Endodermal cell (in vitro differentiated cells): ENCODE data around the gene YPEL4. TPM values are rescaled to one million over a fixed set of nuclear protein-coding genes. Genes with fewer than 3 reads are reported as not detected.

ENCODE experiments used
- DNase-seq: peaks from one replicate; pipeline ENCODE4 v3.0.0-alpha.2; 2017
- H3K27ac ChIP-seq: 2 replicates; pipeline ENCODE4 v1.5.1; 2013; ENCODE audit warnings: mild to moderate bottlenecking, low read depth, low read length, moderate library complexity
- H3K27me3 ChIP-seq: 2 replicates; pipeline ENCODE4 v1.6.1; 2013; ENCODE audit warnings: mild to moderate bottlenecking, low read length, moderate library complexity; ENCODE audit not compliant: insufficient read depth, control insufficient read depth, poor library complexity, severe bottlenecking
- H3K36me3 ChIP-seq: 2 replicates; pipeline ENCODE4 v1.7.0; 2013; ENCODE audit warnings: mild to moderate bottlenecking, low read length, moderate library complexity; ENCODE audit not compliant: control insufficient read depth, insufficient read depth
- H3K4me1 ChIP-seq: one replicate; pipeline ENCODE4 v1.7.0; 2013; ENCODE audit warnings: low read length; ENCODE audit not compliant: control insufficient read depth, insufficient read depth
- H3K4me3 ChIP-seq: 2 replicates; pipeline ENCODE4 v1.5.1; 2013; ENCODE audit warnings: mild to moderate bottlenecking, low read length, moderate library complexity
- H3K9ac ChIP-seq: 2 replicates; pipeline ENCODE4 v1.6.1; 2013; ENCODE audit warnings: mild to moderate bottlenecking, low read length, moderate library complexity; ENCODE audit not compliant: poor library complexity, severe bottlenecking; ENCODE audit errors: extremely low read depth
- H3K9me3 ChIP-seq: 2 replicates; pipeline ENCODE4 v1.6.1; 2013; ENCODE audit warnings: mild to moderate bottlenecking, low read length, moderate library complexity; ENCODE audit not compliant: control insufficient read depth
- H3K27ac Mint-ChIP-seq: 2 replicates; pipeline ENCODE4 v1.8.0; 2020; ENCODE audit warnings: mixed read lengths
- H3K27me3 Mint-ChIP-seq: 2 replicates; pipeline ENCODE4 v1.8.0; 2021; ENCODE audit warnings: mild to moderate bottlenecking, mixed read lengths; ENCODE audit not compliant: insufficient read depth
- H3K36me3 Mint-ChIP-seq: 2 replicates; pipeline ENCODE4 v1.8.0; 2020; ENCODE audit warnings: low read depth, mixed read lengths
- H3K4me1 Mint-ChIP-seq: 2 replicates; pipeline ENCODE4 v1.8.0; 2020; ENCODE audit warnings: mixed read lengths
- H3K4me3 Mint-ChIP-seq: 2 replicates; pipeline ENCODE4 v1.8.0; 2020; ENCODE audit warnings: mild to moderate bottlenecking, moderate library complexity, mixed read lengths
- H3K9me3 Mint-ChIP-seq: 2 replicates; pipeline ENCODE4 v1.8.0; 2020; ENCODE audit warnings: mild to moderate bottlenecking, mixed read lengths
- CTCF ChIP-seq: fragments of 200-600 bp; sonication (generic); conservative IDR thresholded peaks from 2 replicates; pipeline ENCODE4 v1.5.0; 2021; ENCODE audit warnings: antibody characterized with exemption, mild to moderate bottlenecking
- WGBS, 2 experiments: methylation state at CpG; one replicate each; pipeline versions ENCODE4 v1.1.5 to v1.1.7; 2013; ENCODE audit warnings: missing lambda C conversion rate in 2 of 2, mixed read lengths in 1 of 2; ENCODE audit not compliant: insufficient coverage in 1 of 2, insufficient read length in 1 of 2; 5-methylcytosine and 5-hydroxymethylcytosine counted together
- total RNA-seq, 2 donors: library from RNA; stranded (reverse); fragmentation: NEBNext Ultra II Directional in 1 of 2; extraction: Animal tissue kit (Norgen Biotek cat#: 25700) in 1 of 2; gene quantifications; 2 replicates in 1 of 2; 3 replicates in 1 of 2; pipeline ENCODE4 v1.2.1, GENCODE V29; 2021

YPEL4 gene
- total RNA-seq, 2 donors from 2014 or later = not detected

GRCh38 chr11:57605028-57605420 is 44.7 kb downstream of the YPEL4 start:
- Histone ChIP-seq H3K9ac (no peak overlapping the region), H3K4me1 (no peaks in the 10 kb centered on the region), H3K27me3 (no peaks in the 10 kb centered on the region), H3K36me3 (peaks cover 3% of the 10 kb centered on the region), H3K4me3 (no peak overlapping the region), H3K27ac (no peak overlapping the region), H3K9me3 (no peaks in the 10 kb centered on the region)
- no peak overlapping the region for H3K27ac Mint-ChIP-seq
- H3K27me3 Mint-ChIP-seq = no peaks in the 10 kb centered on the region
- H3K36me3 Mint-ChIP-seq = peaks cover 41% of the 10 kb centered on the region
- H3K9me3 Mint-ChIP-seq = no peaks in the 10 kb centered on the region
- DNase-seq = no peak
- no peak overlapping the region for H3K4me3 Mint-ChIP-seq
- WGBS, 2 experiments = 92 to 94% methylated on average over 2 to 5 of the region's 5 CpGs
- TF ChIP-seq CTCF = no peak
- H3K4me1 Mint-ChIP-seq = peaks cover 5% of the 10 kb centered on the region

DNA sequence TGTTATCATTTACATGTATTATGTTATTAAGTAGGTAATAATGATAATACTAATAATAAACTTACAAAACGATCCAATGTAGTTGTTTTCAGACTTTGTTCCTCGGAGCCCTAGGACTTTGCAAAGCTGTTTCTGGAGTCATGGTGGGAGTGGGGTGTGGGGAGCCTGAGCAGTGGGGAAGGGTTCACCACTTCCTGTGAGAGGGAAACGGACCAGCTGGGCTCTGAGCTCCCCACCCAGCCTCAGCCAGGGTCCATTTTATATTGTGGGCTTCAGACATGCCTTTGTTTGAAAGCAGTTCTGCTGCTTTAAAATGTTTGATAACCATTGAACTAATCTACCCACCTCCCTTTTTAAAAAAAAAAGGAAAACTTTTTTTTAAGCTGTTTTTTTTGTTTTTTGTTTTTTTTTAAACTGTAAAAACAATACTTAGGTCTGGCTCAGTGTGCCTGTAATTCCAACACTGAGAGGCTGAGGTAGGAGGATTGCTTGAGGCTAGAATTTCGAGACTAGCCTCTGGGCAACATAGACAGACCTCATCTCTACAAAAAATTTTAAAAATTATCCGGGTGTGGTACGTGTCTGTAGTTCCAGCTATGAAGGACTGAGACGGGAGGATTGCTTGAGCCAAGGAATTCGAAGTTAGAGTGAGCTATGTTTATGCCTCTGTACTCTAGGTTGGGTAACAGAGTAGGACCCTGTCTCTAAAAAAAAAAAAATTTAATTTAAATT is 45.2 kb downstream of the YPEL4 start:
- H3K4me1 Mint-ChIP-seq = peaks cover 4% of the 10 kb centered on the region
- H3K4me3 Mint-ChIP-seq = no peak overlapping the region
- Histone ChIP-seq H3K27me3 (no peaks in the 10 kb centered on the region), H3K9ac (no peak overlapping the region), H3K36me3 (peaks cover 3% of the 10 kb centered on the region), H3K4me3 (no peak overlapping the region), H3K4me1 (peaks cover 2% of the 10 kb centered on the region), H3K27ac (no peak overlapping the region), H3K9me3 (no peaks in the 10 kb centered on the region)
- no peaks in the 10 kb centered on the region for H3K9me3 Mint-ChIP-seq
- H3K27me3 Mint-ChIP-seq = no peaks in the 10 kb centered on the region
- H3K27ac Mint-ChIP-seq = no peak overlapping the region
- peaks cover 40% of the 10 kb centered on the region for H3K36me3 Mint-ChIP-seq
- no peak for DNase-seq
- TF ChIP-seq CTCF = no peak
- WGBS, 2 experiments = 80 to 92% methylated on average over 1 to 8 of the region's 8 CpGs

DNA sequence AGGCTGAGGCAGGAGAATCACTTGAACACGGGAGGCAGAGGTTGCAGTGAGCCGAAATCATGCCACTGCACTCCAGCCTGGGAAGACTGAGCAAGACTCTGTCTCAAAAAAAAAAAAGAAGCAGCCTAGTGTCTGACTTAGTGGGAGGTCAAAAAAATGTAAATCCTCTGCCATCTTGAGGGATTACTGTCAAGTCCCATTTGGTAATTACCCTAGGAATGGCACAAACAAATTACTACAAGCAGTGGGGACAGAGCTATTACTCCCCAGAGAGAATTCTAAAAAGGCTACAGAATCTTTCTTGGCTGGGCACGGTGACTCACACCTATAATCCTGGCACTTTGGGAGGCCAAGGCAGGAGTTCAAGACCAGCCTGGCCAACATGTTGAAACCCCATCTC is 48.4 kb downstream of the YPEL4 start:
- no peak overlapping the region for H3K4me3 Mint-ChIP-seq

More for the DNA sequence above, 48.4 kb downstream of the YPEL4 start:
- Mint-ChIP-seq H3K27ac (no peak overlapping the region), H3K27me3 (no peaks in the 10 kb centered on the region), H3K9me3 (no peaks in the 10 kb centered on the region), H3K4me1 (peaks cover 22% of the 10 kb centered on the region), H3K36me3 (peaks cover 32% of the 10 kb centered on the region)
- Histone ChIP-seq H3K9ac (no peak overlapping the region), H3K36me3 (no peaks in the 10 kb centered on the region), H3K4me1 (peaks cover 2% of the 10 kb centered on the region), H3K4me3 (no peak overlapping the region), H3K27me3 (no peaks in the 10 kb centered on the region), H3K9me3 (no peaks in the 10 kb centered on the region), H3K27ac (no peak overlapping the region)
- no peak for DNase-seq
- no peak for TF ChIP-seq CTCF
- 91% methylated on average over 3 of the region's 3 CpGs for WGBS, 2 experiments
